Stimulated activated CD4-positive, alpha-beta T cell treated with anti-CD3 and anti-CD28 coated beads, Interleukin-4, amount 100 ng/mL, for 4 hours (primary cell): ENCODE measurements around the gene ENKUR.
"Not testable (repeated sequence)": the region's sequence is repeated elsewhere in the genome, so short reads cannot be mapped to it uniquely, and the experiment has no call there.

ENCODE experiments used
- DNase-seq, 2 experiments: peaks; one replicate each; pipeline ENCODE4 v3.0.0-alpha.2; 2020

The ENKUR gene

GRCh38 chr10:25018703-25019102 is 2.7 kb upstream of the ENKUR start:
- no peak for DNase-seq

- DNase-seq, result no peak
These were observed 1.7 kb upstream of the ENKUR start for GRCh38 chr10:25017661-25018060.

DNA sequence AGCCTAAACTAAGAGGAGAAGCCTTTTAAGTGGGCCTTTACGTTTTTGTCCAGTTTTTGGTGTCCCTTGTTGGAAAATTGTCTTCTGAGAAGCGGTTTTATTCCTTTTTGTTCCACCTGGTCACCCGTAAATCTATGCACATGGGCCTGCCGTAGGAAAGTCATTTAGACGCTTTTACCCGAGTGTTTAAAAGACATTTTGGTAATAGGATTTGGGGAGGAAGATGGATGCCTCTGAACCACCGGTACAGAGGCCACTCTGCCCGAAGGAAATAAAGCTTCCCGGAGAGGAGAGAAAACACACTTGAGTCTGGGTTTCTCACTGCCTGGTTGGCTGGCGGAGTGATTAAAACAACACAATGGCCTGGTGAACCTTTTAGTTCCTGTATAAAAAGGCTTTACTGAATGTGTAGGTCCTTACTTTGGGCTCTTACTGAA is 1.2 kb upstream of the ENKUR start:
- DNase-seq, result peak; percentile 5 to 15

- DNase-seq, result peak; percentile 96 to 99
These were observed 607 bp upstream of the ENKUR start, which contains the start of gene THNSL1 for GRCh38 chr10:25016376-25017153. Gene THNSL1 (plus strand): TSS chr10:25016612. CDS start chr10:25023224, 6,612 bp downstream.

DNA sequence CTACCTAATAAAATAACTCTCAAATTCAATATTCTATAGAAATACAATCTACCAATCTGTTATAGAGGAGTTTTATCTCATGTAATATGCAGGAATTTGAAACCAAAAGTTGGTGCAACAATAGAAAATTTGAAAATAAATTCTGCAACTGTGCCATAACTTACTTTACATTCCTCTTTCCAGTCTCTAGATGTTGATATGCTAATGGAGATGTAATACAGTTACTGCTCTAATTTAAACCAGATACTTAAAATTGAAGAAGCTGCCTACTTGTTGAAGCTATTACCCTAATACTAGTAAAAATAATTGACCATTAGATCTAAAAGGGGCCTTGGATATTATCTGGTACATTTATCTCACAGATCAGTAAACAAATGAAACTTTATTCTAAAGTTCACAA is 1.4 kb downstream of the ENKUR start:
- DNase-seq, result no peak

GRCh38 chr10:25011591-25011990 is 4.4 kb downstream of the ENKUR start:
- not testable (repeated sequence) for DNase-seq

DNA sequence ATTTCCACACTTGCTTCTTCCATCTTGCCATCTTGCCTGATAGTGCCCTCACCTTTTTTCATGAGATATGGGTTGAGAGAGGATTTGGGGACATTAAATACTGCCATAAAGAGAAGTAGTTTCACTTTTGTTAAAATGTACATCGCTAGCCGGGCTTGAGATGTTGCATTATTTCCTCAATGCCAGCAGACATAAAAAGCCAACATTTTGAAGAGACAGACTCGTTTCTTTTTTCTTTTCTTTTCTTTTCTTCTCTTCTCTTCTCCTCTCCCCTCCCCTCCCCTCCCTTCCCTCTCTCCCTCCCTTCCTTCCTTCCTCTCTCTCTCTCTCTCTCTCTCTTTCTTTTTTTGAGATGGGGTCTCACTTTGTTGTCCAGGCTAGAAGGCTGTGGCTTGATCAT is 17.9 kb downstream of the ENKUR start:
- no peak for DNase-seq

- no peak for DNase-seq
These were observed 20.9 kb downstream of the ENKUR start for GRCh38 chr10:24995072-24995471.

GRCh38 chr10:24993237-24993958 is 22.6 kb downstream of the ENKUR start:
- DNase-seq, result no peak

DNA sequence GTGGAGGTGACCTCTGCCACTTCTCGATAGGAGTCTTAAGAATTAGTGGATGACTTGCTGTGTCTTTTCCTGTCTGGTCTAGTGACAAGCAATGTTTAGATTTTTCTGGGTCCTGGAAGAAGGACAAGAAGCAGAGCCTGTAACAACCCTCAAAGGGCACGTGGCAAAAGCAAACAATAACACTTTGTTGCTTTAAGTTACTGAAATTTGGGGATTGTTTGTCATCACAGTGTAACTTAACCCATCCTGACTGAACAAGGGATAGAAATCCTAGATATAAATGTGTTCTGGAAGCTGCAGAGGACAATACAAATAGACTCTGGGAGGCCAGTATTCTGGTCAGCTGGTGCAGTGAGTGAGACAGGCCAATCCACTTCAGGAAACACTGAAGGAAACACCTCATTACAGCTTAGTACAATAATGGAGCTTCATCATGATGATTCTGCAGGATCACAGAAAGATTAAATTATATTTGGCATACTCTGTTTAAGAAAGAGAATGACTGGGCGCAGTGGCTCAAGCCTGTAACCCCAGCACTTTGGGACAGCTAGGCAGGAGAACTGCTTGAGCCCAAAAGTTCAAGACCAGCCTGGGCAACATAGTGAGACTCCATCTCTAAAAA is 23.3 kb downstream of the ENKUR start:
- no peak for DNase-seq

DNA sequence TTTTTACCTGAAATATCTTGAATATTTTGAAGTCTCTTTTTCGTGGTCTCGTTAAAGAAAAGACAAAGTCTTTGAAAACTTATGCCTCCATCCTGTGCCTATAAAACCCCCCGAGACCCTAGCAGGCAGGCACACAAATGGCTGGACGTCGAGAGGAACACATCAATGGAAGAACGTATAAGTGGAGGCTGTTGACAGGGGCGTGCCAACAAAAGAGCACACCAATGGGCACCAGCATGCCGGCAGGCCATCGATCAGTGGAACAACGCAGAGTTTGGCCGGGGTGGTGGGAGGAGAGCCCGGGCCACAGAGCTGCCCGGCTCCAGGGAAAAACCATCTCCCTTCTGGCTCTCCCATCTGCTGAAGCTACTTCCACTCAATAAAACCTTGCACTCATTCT is 24.7 kb downstream of the ENKUR start:
- DNase-seq, result no peak

GRCh38 chr10:24989867-24990266 is 26.1 kb downstream of the ENKUR start:
- DNase-seq, result no peak

DNA sequence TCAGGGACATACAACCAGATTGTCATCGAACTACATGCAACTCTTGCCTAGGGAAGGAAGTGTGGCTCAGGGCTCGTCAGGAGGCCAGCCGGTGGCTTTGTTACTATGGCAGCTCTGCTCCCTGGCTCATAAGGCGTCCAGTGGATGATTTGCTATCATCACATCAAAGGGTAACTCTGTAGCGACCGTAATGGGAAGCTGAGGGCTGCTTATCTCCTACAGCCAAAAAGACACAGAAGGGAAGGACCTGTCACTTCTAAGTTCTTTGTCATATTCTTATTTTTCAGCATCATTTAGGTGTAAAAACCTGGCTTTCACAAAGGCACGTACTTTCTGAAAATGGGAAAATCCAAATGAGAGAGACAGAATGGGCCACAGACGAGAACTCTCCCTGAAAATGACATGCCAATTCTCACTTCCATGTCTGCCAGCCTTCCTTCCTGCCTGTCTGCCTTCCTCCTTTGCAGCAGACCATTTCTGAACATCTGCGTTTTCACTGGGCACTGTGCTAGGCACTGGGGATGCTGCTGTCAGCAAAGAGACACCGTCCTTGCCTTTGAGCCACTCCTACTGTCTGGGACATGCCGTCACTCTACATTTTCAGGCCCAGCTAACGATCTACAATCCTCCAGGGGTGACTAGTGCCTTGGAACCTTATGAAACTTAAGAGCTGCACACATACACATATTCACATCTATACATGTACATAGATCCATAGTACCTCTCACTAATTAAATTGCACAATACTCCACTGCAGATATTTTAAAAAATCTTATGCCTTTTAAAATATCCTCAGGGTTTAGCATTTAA is 26.9 kb downstream of the ENKUR start:
- no peak for DNase-seq

DNA sequence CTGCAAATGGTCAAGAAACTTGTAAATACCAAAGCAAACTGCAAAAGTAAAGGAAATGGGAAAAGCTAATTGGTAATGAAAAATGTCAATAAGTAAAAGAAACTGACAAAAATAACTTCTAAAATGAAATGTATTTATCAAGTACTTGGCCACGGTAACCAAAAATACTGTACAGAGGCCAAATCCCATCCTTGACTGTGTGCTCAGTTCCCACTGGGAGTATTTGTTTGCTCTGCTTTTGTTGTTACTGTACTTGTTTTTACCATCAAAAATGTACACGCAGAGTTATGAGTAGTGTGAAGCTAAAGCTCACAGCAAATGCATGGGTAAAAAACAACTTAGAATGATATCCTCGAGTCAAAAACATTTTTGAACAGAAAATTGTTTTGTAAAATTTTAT is 31.1 kb downstream of the ENKUR start:
- DNase-seq, result no peak

- no peak for DNase-seq
These were observed 32.0 kb downstream of the ENKUR start for GRCh38 chr10:24983946-24984345.

GRCh38 chr10:24983130-24983529 is 32.8 kb downstream of the ENKUR start:
- DNase-seq, result no peak

GRCh38 chr10:24982319-24983112 is 33.4 kb downstream of the ENKUR start:
- DNase-seq, result no peak

DNA sequence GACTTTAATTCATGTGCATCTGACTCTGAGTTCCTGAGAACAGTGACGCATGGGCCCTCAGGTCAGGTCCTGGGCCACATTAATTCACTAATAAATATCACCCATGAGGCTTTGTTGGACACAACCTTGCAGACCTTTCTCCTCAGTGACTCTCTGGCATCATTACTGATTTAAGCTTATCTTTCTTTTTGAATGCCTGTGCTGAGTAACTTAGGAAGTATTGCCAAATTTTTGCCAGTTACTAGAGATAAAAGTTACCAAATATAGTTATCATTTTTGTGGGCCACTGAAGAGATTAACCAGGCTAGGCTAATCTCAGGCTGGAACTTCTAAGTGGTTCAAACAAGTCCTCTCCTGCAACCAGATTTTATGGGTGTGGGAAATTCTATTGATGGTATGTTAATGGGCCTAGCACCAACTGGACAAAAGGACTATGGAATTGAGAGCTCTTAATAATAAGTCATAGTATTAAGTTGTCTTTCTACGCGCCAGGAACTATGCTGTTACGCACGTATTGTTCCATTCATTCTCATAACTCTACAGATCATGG is 34.7 kb downstream of the ENKUR start:
- no peak for DNase-seq

DNA sequence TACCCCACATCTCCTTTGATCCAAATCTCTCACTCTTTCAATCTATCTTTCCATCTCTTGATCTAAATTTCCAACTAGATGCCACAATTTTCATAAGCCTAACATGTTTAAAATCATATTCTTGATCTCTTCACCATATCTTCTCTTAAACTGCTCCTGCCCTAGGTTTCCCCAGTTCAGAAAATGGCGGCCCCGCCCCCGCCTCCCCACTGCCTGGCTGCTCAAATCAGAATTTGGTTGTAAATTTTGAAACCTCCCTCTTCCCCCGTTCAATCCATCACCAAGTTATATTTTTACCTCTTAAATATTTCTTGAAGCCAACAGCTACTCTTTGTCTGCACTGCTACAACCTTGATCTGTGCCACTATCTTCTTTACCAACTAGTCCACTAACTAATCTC is 36.3 kb downstream of the ENKUR start:
- no peak for DNase-seq

DNA sequence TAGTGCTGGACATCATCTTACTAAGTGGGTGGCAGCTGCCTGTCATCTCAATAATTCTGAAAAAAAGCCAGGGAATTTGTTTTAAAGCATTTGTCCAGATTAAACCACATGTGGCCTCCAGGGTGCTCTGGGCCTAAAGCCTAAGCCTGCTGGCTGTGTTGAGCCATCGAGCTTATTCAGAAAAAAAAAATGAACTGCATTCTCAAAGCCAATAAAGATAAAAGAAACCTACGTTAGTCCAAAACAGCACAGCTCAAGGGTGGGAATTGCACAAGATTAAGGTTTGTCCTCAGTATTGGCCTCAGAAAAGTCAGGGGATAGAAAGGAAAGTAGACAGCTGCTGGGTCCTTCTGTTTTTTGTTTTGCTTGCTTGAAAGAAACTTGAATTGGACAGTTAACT is 41.0 kb downstream of the ENKUR start:
- no peak for DNase-seq

DNA sequence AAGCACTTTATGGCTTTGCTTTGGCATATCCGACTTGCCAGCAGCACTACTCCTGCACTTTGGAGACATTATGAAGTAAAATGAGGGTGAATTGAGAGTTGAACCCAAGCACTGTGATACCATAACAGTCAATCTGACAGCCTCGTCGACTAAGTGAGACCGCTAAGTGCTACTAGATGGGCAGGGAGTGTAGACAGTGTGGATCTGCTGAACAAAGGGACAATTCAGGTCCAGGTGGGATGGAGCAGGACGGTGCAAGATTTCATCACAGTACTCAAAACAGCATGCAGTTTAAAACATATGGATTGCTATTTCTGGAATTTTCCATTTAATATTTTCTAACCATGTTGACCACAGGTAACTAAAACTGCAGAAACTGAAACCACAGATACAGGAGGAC is 42.8 kb downstream of the ENKUR start:
- no peak for DNase-seq

DNA sequence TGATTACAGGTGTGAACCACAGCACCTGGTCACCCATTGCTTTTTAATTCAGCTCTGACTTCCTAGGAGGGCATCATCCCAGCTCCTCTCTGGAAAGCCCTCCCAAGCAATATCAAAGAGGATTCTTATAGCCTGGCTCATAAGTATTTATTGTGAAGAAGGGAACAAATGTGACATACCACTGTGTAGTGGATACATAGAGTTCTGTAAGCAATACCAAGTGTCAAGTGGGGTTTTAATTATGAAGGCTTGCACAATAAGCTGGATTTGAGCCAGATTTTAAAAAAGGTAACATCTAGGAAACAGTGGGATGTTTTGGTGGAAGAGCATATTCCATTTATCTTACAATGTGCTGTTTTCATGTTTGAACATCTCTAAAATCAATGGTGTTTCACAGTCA is 44.6 kb downstream of the ENKUR start:
- no peak for DNase-seq
